Calu3 (cell line): ENCODE data around the gene MIEN1. TPM values are rescaled to one million over a fixed set of nuclear protein-coding genes. Genes with fewer than 3 reads are reported as not detected.
A peak's percentile ranks its signal among the peaks of the same experiment; 100 is the strongest.

Source experiments
- BruUV-seq: library from RNA; stranded (reverse); fragments of 400-500 nt; replicated peaks from 2 replicates; lab custom pipeline; 2021; lab: Mats Ljungman, UMichigan
- CTCF ChIA-PET: fragments of 300-600 bp; sonication (Branson Sonifier 250); formaldehyde crosslinking; loops from one replicate; lab custom pipeline; 2022; ENCODE audit warnings: antibody characterized with exemption; lab: Charles Lee
- DNase-seq: peaks from one replicate; pipeline ENCODE4 v3.0.0; 2022
- H3K27ac Mint-ChIP-seq: one replicate; pipeline ENCODE4 v1.8.0; 2022; ENCODE audit warnings: mixed read lengths; ENCODE audit not compliant: unreplicated experiment
- H3K27me3 Mint-ChIP-seq: one replicate; pipeline ENCODE4 v1.8.0; 2022; ENCODE audit warnings: mixed read lengths; ENCODE audit not compliant: unreplicated experiment
- H3K36me3 Mint-ChIP-seq: one replicate; pipeline ENCODE4 v1.8.0; 2022; ENCODE audit warnings: mild to moderate bottlenecking, moderate library complexity, mixed read lengths; ENCODE audit not compliant: insufficient read depth, unreplicated experiment
- H3K4me1 Mint-ChIP-seq: one replicate; pipeline ENCODE4 v1.8.0; 2022; ENCODE audit warnings: mild to moderate bottlenecking, low read depth, mixed read lengths; ENCODE audit not compliant: unreplicated experiment
- H3K4me3 Mint-ChIP-seq: one replicate; pipeline ENCODE4 v1.8.0; 2022; ENCODE audit warnings: mild to moderate bottlenecking, low read depth, moderate library complexity, mixed read lengths; ENCODE audit not compliant: unreplicated experiment
- H3K9me3 Mint-ChIP-seq: one replicate; pipeline ENCODE4 v1.8.0; 2022; ENCODE audit warnings: low read depth, mixed read lengths; ENCODE audit not compliant: unreplicated experiment
- CTCF ChIP-seq: fragments of 200-600 bp; IDR thresholded peaks from one replicate; pipeline ENCODE4 v1.8.0; 2022; ENCODE audit warnings: antibody characterized with exemption; ENCODE audit not compliant: unreplicated experiment
- intact Hi-C: fragments of 100-400 bp; cut with micrococcal nuclease; formaldehyde crosslinking; loops from one replicate; pipeline ENCODE4 v1.10.0; 2022; ENCODE audit not compliant: unreplicated experiment
- total RNA-seq: library from RNA; stranded (reverse); gene quantifications from 2 replicates; pipeline ENCODE4 v1.2.3, GENCODE V29; 2022

The MIEN1 gene
- total RNA-seq, 1 experiment from 2014 or later: 2,121 TPM

- no peaks in the 10 kb centered on the region for H3K9me3 Mint-ChIP-seq
- H3K4me1 Mint-ChIP-seq: peaks cover 42% of the 10 kb centered on the region
- peak overlapping the region; percentile 21 for H3K27ac Mint-ChIP-seq
- peak; percentile 99 for DNase-seq
- peak overlapping the region; percentile 77 for H3K4me3 Mint-ChIP-seq
- no peaks in the 10 kb centered on the region for H3K27me3 Mint-ChIP-seq
- CTCF ChIA-PET: interaction anchor here (0.6 to 161.2 kb wide), 32 partner anchors 9 to 1126 kb away, joined by 3 to 42089 read pairs (median 9); partner anchors contain the start of genes ERBB2, GRB7, GSDMA and GSDMB
- no peak for TF ChIP-seq CTCF
- BruUV-seq: no TSS peak
- intact Hi-C loops: loop anchor here (10.0 kb wide), 1 partner anchor 548 kb away; the partner anchor contains the start of gene CDC6
- H3K36me3 Mint-ChIP-seq: peaks cover 78% of the 10 kb centered on the region
Measured at GRCh38 chr17:39736319-39737165, 6.2 kb upstream of the MIEN1 start.

GRCh38 chr17:39735882-39736281, 5.5 kb upstream of the MIEN1 start:
- intact Hi-C loops: loop anchor here (10.0 kb wide), 1 partner anchor 549 kb away; the partner anchor contains the start of gene CDC6
- peak; percentile 100 for DNase-seq
- no TSS peak for BruUV-seq
- no peaks in the 10 kb centered on the region for H3K27me3 Mint-ChIP-seq
- peak overlapping the region; percentile 77 for H3K4me3 Mint-ChIP-seq
- H3K36me3 Mint-ChIP-seq: peaks cover 78% of the 10 kb centered on the region
- H3K27ac Mint-ChIP-seq: peak overlapping the region; percentile 21
- peaks cover 36% of the 10 kb centered on the region for H3K4me1 Mint-ChIP-seq
- CTCF ChIA-PET: interaction anchor here (0.5 to 161.2 kb wide), 26 partner anchors 8 to 740 kb away, joined by 3 to 42089 read pairs (median 10); partner anchors contain the start of genes ERBB2, GRB7, GSDMA and GSDMB
- H3K9me3 Mint-ChIP-seq: no peaks in the 10 kb centered on the region
- no peak for TF ChIP-seq CTCF

- CTCF ChIA-PET: interaction anchor here (0.6 to 161.2 kb wide), 27 partner anchors 5 to 1946 kb away, joined by 3 to 42089 read pairs (median 8); partner anchors contain the start of genes ERBB2, GRB7, GSDMA and IKZF3
- peak overlapping the region; percentile 19 for H3K27ac Mint-ChIP-seq
Measured at GRCh38 chr17:39732586-39732985, 2.3 kb upstream of the MIEN1 start.

More at GRCh38 chr17:39732586-39732985, 2.3 kb upstream of the MIEN1 start:
- peaks cover 44% of the 10 kb centered on the region for H3K4me1 Mint-ChIP-seq
- no peak for TF ChIP-seq CTCF
- intact Hi-C loops: loop anchor here (10.0 kb wide), 1 partner anchor 552 kb away; the partner anchor contains the start of gene CDC6
- H3K9me3 Mint-ChIP-seq: no peaks in the 10 kb centered on the region
- peak overlapping the region; percentile 0 for H3K4me3 Mint-ChIP-seq
- H3K36me3 Mint-ChIP-seq: peaks cover 78% of the 10 kb centered on the region
- no peaks in the 10 kb centered on the region for H3K27me3 Mint-ChIP-seq
- BruUV-seq: no TSS peak
- no peak for DNase-seq
